BJ (cell line): ENCODE data around the gene TBCC. TPM values are rescaled to one million over a fixed set of nuclear protein-coding genes. Genes with fewer than 3 reads are reported as not detected.
"Not testable (repeated sequence)": the region's sequence is repeated elsewhere in the genome, so short reads cannot be mapped to it uniquely, and the experiment has no call there.

ENCODE experiments used
- CTCF ChIA-PET: fragments of 350-600 bp; formaldehyde crosslinking; extraction: SDS; loops from one replicate; lab custom pipeline; 2021; ENCODE audit warnings: antibody characterized with exemption, inconsistent platforms; lab: Yijun Ruan, JAX
- POLR2A ChIA-PET: fragments of 300-600 bp; sonication (Branson Sonifier 250); formaldehyde crosslinking; extraction: SDS; loops from one replicate; lab custom pipeline; 2021; ENCODE audit warnings: antibody characterized with exemption; lab: Charles Lee
- DNase-seq: peaks from one replicate; pipeline ENCODE4 v3.0.0-alpha.2; 2011; ENCODE audit warnings: low read depth
- H3K27me3 ChIP-seq: 2 replicates; pipeline ENCODE4 v1.6.0; 2011; ENCODE audit warnings: low read length; ENCODE audit not compliant: control insufficient read depth, insufficient read depth
- H3K36me3 ChIP-seq: 2 replicates; pipeline ENCODE4 v1.5.1; 2011; ENCODE audit warnings: low read length; ENCODE audit not compliant: control insufficient read depth, insufficient read depth
- H3K4me3 ChIP-seq: 2 replicates; pipeline ENCODE4 v1.5.1; 2011; ENCODE audit warnings: low read depth, mild to moderate bottlenecking, control low read depth, low read length
- polyA plus RNA-seq: library from polyadenylated mRNA; depleted of rRNA; stranded (reverse); fragments of >200 nt; gene quantifications from 2 replicates; pipeline ENCODE4 v1.2.3, GENCODE V29; 2011
- TF ChIP-seq, protein P1 (sequence below): IDR thresholded peaks from 2 replicates; pipeline ENCODE4 v1.5.1; 2011; ENCODE audit warnings: low read depth, mild to moderate bottlenecking, control low read depth, inconsistent platforms, low read length, moderate library complexity; ENCODE audit not compliant: insufficient read depth

Gene TBCC
- polyA plus RNA-seq, 1 experiment, result 23.8 TPM

DNA sequence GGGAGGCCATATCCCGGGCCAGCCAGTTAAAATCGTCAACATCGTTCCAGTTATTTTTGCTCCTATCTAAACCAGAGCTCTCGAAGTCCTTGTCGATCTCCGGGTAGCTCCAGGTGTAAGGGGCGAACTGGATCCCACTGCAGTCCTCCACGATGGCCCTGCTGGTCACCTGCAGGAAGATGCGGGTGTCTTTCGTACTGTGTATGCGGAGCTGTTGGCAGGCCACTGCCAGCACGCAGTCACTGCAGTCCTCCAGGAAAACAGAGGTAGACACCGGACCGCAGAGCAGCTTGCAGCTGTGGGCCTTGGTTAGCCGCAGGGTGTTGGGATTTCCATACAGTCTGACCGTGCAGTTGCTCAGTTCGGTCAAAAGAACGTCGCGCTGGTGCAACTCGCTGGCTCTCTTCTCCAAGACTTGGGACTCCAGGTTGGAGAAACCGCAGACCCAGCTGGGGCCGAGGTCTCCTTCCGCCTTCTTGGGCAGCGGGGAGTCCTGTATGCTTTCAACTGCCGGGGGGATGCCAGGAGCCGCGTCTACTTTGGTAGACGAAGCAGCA, 742 bp downstream of the TBCC start:
- POLR2A ChIA-PET, result interaction anchor here (0.5 to 0.6 kb wide), 2 partner anchors 275 to 455 kb away, joined by 3 read pairs; no protein-coding TSS in a partner anchor

DNA sequence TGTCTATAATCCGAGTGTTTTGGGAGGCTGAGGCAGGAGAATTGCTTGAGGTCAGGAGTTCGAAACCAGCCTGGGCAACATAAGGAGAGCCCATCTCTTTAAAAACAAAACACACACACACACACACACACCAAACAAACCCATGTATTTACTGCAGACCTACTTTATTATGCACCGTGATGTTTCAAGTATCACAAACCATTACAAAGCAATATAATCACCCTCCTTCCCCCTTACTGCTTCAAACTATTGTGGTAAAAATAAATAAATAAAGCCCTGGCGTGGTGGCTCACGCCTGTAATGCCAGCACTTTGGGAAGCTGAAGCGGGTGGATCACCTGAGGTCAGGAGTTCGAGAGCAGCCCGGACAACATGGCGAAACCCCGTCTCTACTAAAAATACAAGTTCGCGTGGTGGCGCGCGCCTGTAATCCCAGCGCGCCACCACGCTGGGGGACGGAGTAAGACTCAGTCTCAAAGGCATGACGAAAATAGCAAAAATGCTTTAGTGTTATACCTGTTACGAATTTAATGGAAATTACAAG, 1.5 kb downstream of the TBCC start:
- ChIA-PET POLR2A (no interaction called here), CTCF (interaction anchor here (0.7 to 1.0 kb wide), 2 partner anchors 14 to 16 kb away, joined by 3 read pairs; no protein-coding TSS in a partner anchor)
- no peak for DNase-seq

More for the DNA sequence above, 742 bp downstream of the TBCC start:
- DNase-seq, result no peak
- Histone ChIP-seq H3K27me3 (no peaks in the 10 kb centered on the region), H3K4me3 (peak overlapping the region; percentile 76), H3K36me3 (no peaks in the 10 kb centered on the region)
- CTCF ChIA-PET, result interaction anchor here (0.8 to 2.5 kb wide), 4 partner anchors 16 to 52 kb away, joined by 3 to 8 read pairs (median 4); no protein-coding TSS in a partner anchor
- TF ChIP-seq, protein P1, sequence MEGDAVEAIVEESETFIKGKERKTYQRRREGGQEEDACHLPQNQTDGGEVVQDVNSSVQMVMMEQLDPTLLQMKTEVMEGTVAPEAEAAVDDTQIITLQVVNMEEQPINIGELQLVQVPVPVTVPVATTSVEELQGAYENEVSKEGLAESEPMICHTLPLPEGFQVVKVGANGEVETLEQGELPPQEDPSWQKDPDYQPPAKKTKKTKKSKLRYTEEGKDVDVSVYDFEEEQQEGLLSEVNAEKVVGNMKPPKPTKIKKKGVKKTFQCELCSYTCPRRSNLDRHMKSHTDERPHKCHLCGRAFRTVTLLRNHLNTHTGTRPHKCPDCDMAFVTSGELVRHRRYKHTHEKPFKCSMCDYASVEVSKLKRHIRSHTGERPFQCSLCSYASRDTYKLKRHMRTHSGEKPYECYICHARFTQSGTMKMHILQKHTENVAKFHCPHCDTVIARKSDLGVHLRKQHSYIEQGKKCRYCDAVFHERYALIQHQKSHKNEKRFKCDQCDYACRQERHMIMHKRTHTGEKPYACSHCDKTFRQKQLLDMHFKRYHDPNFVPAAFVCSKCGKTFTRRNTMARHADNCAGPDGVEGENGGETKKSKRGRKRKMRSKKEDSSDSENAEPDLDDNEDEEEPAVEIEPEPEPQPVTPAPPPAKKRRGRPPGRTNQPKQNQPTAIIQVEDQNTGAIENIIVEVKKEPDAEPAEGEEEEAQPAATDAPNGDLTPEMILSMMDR, result no peak

GRCh38 chr6:42742116-42742894, 3.6 kb downstream of the TBCC start:
- CTCF ChIA-PET, result interaction anchor here (0.9 kb wide), 1 partner anchor 15 kb away, joined by 4 read pairs; no protein-coding TSS in a partner anchor
- Histone ChIP-seq H3K36me3 (no peaks in the 10 kb centered on the region), H3K4me3 (no peak overlapping the region), H3K27me3 (no peaks in the 10 kb centered on the region)
- DNase-seq, result no peak
- TF ChIP-seq, protein P1, result no peak
- POLR2A ChIA-PET, result interaction anchor here (0.6 to 0.9 kb wide), 3 partner anchors 58 to 855 kb away, joined by 3 to 13 read pairs (median 4); no protein-coding TSS in a partner anchor

More for the DNA sequence above, 1.5 kb downstream of the TBCC start:
- Histone ChIP-seq H3K36me3 (no peaks in the 10 kb centered on the region), H3K27me3 (no peaks in the 10 kb centered on the region), H3K4me3 (peak overlapping the region; percentile 76)
- TF ChIP-seq, protein P1, result no peak

DNA sequence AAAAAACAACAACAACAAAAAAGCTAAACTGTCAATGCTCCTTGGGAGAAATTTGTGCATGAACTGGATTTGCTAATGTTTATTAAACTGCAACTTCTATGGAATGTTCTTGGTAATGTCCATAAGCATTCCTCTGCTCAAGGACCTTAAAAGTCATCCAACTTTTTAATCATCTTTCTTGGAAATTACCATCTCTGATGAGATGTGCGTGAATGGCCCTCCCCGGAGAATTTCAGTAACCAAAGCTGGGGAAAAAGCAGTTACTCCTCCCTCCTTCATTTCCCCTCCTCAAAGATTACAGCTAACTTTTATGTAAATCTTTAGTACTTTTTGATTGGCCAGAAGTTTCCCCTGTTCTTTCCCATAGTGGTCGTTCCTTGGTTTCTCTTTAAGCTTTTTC, 5.2 kb downstream of the TBCC start:
- no peaks in the 10 kb centered on the region for H3K27me3 ChIP-seq
- ChIA-PET POLR2A (no interaction called here), CTCF (interaction anchor here (0.7 to 1.2 kb wide), 2 partner anchors 15 to 163 kb away, joined by 3 read pairs; no protein-coding TSS in a partner anchor)
- no peak for DNase-seq
- no peaks in the 10 kb centered on the region for H3K36me3 ChIP-seq
- H3K4me3 ChIP-seq, result no peak overlapping the region
- TF ChIP-seq, protein P1, result no peak

DNA sequence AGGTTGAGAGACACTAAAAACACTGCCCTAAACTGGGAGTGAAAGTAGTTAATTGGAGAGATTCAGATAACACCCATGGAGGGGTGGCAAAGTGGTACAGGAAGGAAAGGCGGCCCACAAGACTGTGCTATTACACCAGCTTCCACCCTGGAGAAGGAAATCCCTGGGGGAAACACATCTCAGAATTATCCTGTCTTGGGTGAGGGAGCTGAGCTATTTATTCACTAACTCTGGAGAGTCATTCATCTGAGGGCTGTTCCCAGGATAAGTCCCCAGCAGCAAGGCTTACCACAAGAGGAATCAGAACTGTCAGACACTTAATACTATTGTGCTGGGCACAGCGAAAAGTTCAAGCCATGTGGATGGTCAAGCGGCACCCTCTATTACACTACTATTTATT, 9.9 kb downstream of the TBCC start:
- no peaks in the 10 kb centered on the region for H3K27me3 ChIP-seq
- TF ChIP-seq, protein P1, result no peak
- H3K4me3 ChIP-seq, result no peak overlapping the region
- DNase-seq, result no peak
- ChIA-PET CTCF (no interaction called here), POLR2A (no interaction called here)
- H3K36me3 ChIP-seq, result no peaks in the 10 kb centered on the region

GRCh38 chr6:42733867-42734481, 11.9 kb downstream of the TBCC start:
- H3K27me3 ChIP-seq, H3K4me3 ChIP-seq, H3K36me3 ChIP-seq, POLR2A ChIA-PET, DNase-seq: not testable (repeated sequence)
- CTCF ChIA-PET, result interaction anchor here (0.6 to 0.7 kb wide), 2 partner anchors 150 to 722 kb away, joined by 3 read pairs; no protein-coding TSS in a partner anchor
